ENCODE results near the gene SPTBN1.

DNA sequence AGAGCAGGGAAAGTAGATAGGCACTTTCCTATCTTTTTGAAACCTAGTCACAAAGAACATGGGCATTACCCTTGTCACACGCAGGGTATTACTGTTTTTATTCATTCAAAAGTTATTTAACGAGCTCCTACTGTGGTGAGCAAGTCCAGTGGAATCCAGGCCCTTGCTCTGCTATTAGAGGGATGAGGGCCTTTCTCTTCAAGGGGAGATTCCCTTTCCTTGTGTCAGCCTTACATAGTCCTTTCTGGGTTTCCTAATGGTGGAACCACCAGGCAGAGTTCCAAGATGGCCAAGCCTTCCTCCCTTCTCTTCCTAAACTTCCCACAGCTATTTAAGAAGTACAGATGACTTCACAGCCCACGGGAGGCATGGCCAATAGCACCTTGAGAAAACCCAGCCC lies 64.6 kb downstream of the SPTBN1 start:
- no peak for TF ChIP-seq POLR2A (IDR thresholded peaks at IDR 0.05)
- TF ChIP-seq, protein P1, sequence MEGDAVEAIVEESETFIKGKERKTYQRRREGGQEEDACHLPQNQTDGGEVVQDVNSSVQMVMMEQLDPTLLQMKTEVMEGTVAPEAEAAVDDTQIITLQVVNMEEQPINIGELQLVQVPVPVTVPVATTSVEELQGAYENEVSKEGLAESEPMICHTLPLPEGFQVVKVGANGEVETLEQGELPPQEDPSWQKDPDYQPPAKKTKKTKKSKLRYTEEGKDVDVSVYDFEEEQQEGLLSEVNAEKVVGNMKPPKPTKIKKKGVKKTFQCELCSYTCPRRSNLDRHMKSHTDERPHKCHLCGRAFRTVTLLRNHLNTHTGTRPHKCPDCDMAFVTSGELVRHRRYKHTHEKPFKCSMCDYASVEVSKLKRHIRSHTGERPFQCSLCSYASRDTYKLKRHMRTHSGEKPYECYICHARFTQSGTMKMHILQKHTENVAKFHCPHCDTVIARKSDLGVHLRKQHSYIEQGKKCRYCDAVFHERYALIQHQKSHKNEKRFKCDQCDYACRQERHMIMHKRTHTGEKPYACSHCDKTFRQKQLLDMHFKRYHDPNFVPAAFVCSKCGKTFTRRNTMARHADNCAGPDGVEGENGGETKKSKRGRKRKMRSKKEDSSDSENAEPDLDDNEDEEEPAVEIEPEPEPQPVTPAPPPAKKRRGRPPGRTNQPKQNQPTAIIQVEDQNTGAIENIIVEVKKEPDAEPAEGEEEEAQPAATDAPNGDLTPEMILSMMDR (IDR thresholded peaks at IDR 0.05): no peak
